ENCODE measurements around the gene CHD9NB.

Gene CHD9NB

DNA sequence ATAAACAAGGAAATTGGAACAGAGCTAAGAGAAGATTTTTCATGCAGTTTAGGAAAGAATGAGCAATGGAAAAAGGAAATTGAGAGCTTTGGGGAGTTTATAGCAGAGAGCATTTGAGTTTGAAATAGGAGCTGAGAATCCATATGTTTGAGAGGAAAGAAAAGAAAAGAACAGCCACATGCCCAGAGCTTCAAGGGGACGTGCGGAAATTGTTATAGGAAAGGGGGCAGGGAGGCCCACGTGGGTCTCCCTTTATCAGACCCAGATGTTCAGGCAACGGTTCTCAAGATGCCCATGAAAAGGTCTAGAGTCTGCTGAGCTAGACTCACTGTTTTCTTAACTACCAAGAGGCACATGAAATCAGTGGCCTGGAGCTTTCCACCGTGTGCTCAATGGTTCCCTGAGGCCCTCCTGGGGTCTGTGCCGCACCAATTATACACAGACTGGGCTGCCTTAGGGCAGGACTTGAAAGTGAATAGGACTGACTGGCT, 33.3 kb upstream of the CHD9NB start:
- Histone ChIP-seq H3K27ac (no peak overlapping the region), H3K27me3 (no peaks in the 10 kb centered on the region), H3K4me1 (ENCODE audit: control insufficient read depth in 1 of 2, insufficient read depth in 1 of 2, low read depth in 1 of 2, low read length in 1 of 2) (peaks cover 9 to 11% of the 10 kb centered on the region in 2 experiments), H3K4me3 (ENCODE audit: low read depth in 1 of 2, low read length in 1 of 2) (no peak overlapping the region), H3K9me3 (no peaks in the 10 kb centered on the region), H3K36me3 (no peaks in the 10 kb centered on the region)
- TF ChIP-seq, protein P1, sequence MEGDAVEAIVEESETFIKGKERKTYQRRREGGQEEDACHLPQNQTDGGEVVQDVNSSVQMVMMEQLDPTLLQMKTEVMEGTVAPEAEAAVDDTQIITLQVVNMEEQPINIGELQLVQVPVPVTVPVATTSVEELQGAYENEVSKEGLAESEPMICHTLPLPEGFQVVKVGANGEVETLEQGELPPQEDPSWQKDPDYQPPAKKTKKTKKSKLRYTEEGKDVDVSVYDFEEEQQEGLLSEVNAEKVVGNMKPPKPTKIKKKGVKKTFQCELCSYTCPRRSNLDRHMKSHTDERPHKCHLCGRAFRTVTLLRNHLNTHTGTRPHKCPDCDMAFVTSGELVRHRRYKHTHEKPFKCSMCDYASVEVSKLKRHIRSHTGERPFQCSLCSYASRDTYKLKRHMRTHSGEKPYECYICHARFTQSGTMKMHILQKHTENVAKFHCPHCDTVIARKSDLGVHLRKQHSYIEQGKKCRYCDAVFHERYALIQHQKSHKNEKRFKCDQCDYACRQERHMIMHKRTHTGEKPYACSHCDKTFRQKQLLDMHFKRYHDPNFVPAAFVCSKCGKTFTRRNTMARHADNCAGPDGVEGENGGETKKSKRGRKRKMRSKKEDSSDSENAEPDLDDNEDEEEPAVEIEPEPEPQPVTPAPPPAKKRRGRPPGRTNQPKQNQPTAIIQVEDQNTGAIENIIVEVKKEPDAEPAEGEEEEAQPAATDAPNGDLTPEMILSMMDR (IDR thresholded peaks at IDR 0.05) = no peak

DNA sequence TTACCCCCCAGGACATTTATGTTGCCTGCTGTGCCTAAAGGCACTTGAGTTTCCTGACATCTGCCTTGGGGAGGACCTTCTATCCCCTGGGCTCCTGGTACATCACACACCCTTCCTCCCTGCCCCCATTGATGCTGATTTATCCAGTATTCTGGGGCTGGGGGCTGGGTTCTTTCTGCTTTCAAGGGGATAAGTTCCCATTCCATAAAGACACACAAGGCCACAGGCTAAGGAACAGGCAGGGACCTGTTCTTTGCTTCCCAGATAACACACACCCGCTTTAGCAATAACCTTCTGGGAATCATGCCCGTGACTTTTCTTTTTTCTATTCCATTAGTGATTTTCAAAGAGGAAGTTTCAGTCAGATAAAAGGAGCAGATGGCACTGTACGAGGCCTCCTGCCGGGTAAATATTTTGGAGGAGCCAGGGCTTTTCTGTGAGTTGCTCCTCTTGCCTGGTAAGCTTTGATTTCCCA, 32.7 kb upstream of the CHD9NB start:
- H3K36me3 ChIP-seq = no peaks in the 10 kb centered on the region
- H3K4me1 ChIP-seq (ENCODE audit: control insufficient read depth in 1 of 2, insufficient read depth in 1 of 2, low read depth in 1 of 2, low read length in 1 of 2) = peaks cover 3 to 6% of the 10 kb centered on the region in 2 experiments
- H3K4me3 ChIP-seq (ENCODE audit: low read depth in 1 of 2, low read length in 1 of 2) = no peak overlapping the region
- no peak overlapping the region for H3K27ac ChIP-seq
- no peaks in the 10 kb centered on the region for H3K27me3 ChIP-seq
- TF ChIP-seq, protein P1 (IDR thresholded peaks at IDR 0.05) = no peak
- H3K9me3 ChIP-seq = no peaks in the 10 kb centered on the region

DNA sequence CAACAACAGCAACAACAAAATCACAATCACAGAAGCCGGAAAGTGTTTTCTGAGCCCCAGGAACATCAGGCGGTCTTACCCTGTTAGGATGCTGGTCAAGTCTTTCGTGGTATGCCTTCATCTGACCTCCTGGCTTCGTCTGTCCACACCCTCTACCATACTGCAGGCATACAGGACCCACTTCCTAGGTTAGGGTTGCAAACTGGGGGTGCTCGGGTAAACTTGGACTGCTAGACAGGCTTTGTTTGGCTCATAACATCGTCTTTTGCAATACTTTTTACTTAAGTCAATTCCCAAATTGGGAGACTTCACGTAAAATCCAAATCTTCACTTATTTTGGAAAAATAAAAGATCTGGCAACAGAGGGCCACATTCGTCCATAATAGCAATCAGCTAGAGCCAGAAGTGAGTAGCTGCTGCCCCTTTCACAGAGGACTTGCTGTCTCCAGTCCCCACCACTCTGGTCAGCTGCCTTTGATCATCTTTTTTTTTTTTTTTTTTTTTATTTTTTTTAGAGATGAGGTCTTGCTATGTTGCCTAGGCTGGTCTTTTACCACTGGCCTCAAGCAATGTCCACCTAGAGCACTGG, 32.1 kb upstream of the CHD9NB start:
- Histone ChIP-seq H3K27ac (no peak overlapping the region), H3K9me3 (no peaks in the 10 kb centered on the region), H3K27me3 (no peaks in the 10 kb centered on the region), H3K36me3 (no peaks in the 10 kb centered on the region), H3K4me1 (ENCODE audit: control insufficient read depth in 1 of 2, insufficient read depth in 1 of 2, low read depth in 1 of 2, low read length in 1 of 2) (peaks cover 0 to under 1% of the 10 kb centered on the region in 2 experiments), H3K4me3 (ENCODE audit: low read depth in 1 of 2, low read length in 1 of 2) (no peak overlapping the region)
- TF ChIP-seq, protein P1 (IDR thresholded peaks at IDR 0.05) = no peak

DNA sequence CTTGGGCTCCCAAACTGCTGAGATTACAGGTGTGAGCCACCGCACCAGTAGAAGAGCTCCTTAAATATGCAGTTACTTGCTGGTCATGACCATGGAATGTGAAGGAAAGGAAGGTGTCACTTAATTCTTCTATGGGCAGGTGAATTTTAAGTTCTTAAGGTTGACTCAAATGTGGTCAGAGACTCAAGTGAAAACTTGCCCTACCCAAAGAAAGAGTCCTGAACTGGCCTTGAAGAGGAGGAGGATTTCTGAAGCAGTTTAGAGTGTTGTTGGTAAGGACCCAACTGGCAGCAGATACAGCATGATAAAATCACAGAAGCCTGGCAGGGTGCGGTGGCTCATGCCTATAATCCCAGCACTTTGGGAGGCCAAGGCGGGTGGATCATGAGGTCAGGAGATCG, 31.4 kb upstream of the CHD9NB start:
- no peak overlapping the region for H3K4me3 ChIP-seq (ENCODE audit: low read depth in 1 of 2, low read length in 1 of 2)
- no peak overlapping the region for H3K27ac ChIP-seq
- TF ChIP-seq, protein P1 (IDR thresholded peaks at IDR 0.05) = no peak
- H3K4me1 ChIP-seq (ENCODE audit: control insufficient read depth in 1 of 2, insufficient read depth in 1 of 2, low read depth in 1 of 2, low read length in 1 of 2) = no peaks in the 10 kb centered on the region
- no peaks in the 10 kb centered on the region for H3K36me3 ChIP-seq
- H3K9me3 ChIP-seq = no peaks in the 10 kb centered on the region
- no peaks in the 10 kb centered on the region for H3K27me3 ChIP-seq

DNA sequence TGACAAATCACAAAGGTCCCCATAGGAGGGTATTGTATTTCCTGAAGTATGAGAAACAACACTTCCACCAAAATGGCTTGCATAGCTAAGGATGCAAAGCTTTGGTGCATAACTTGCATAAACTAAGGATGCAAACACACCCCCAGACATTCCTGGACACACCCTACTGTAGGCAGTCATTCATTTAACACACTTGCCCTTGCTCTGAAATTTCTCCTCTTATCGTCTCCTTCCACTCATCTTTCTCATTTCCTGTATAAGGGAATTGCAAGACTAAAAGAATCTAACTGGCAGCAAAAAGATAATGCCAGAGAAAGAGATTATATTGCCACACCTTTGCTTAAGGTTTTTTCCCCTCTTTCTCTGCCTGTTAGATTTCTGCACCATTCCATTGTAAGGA, 30.4 kb upstream of the CHD9NB start:
- H3K27me3 ChIP-seq = no peaks in the 10 kb centered on the region
- no peaks in the 10 kb centered on the region for H3K4me1 ChIP-seq (ENCODE audit: control insufficient read depth in 1 of 2, insufficient read depth in 1 of 2, low read depth in 1 of 2, low read length in 1 of 2)
- no peaks in the 10 kb centered on the region for H3K36me3 ChIP-seq
- no peaks in the 10 kb centered on the region for H3K9me3 ChIP-seq
- TF ChIP-seq, protein P1 (IDR thresholded peaks at IDR 0.05) = no peak
- H3K27ac ChIP-seq = no peak overlapping the region
- no peak overlapping the region for H3K4me3 ChIP-seq (ENCODE audit: low read depth in 1 of 2, low read length in 1 of 2)

All from neutrophil (primary cell).